NOMO-1 treated with DMSO at 0.1 percent for 48 hours (cell line): Measurements from ENCODE around the gene PIP5K1B.
"Not testable (repeated sequence)": the region's sequence is repeated elsewhere in the genome, so short reads cannot be mapped to it uniquely, and the experiment has no call there.

Source experiments
- DNase-seq: peaks from one replicate; lab custom pipeline; 2025; ENCODE audit not compliant: unreplicated experiment; lab: John Stamatoyannopoulos, UW

The PIP5K1B gene

DNA sequence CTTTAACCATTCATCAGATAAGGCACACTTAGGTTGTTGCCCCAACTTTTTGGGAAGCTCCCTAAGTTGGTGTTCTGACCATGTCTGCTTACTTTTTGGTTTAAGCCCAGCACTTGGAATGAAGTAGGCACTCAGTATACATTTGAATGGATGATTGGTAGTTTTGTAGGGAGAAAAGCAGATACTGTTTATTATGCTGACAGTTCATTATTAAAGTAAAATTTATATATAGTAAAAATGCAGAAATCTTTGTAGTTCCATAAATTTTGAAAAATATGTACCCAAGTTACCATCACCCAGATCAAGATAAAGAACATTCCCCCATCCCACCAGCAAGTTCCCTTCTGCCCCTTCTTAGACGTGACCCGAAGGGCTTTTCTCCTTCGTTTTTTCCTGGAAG, 273.5 kb downstream of the PIP5K1B start:
- no peak for DNase-seq

DNA sequence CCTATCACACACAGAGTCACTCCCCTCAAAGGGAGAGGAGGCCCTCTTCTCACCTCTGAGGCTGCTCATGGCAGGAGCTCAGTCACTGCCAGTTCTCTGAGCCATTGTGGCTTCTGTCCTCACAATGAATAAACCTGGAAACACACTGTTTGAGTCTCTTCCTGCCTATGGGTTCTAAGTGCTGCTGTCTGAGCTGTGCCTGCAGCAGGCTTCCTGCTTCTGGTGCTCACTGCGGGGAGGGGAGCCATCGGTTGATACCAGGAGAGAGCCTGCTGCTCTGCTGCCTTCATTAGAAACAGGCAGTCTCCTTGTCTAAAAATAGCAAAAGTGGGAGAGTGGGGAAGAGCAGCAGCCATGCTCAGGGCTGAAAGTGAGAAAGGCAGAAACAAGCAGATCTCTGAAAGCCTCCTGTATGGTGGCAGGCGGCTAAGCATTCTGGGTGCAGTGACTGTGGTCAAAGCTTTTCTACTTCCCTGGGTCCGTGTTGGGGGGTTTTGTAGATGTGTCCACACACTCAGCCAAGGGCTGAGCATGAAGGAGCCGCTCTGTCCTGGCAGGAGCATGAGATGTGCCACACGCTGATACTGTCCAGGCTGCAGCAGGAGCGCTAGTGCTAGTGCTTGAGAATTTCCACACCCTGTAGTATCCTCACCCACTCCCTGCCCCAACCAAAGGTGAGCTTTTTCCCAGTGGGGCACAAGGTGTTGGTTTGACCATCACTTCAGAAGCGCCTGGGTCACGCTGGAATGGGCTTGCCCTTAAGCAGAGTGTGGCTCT, 274.7 kb downstream of the PIP5K1B start:
- DNase-seq: no peak

DNA sequence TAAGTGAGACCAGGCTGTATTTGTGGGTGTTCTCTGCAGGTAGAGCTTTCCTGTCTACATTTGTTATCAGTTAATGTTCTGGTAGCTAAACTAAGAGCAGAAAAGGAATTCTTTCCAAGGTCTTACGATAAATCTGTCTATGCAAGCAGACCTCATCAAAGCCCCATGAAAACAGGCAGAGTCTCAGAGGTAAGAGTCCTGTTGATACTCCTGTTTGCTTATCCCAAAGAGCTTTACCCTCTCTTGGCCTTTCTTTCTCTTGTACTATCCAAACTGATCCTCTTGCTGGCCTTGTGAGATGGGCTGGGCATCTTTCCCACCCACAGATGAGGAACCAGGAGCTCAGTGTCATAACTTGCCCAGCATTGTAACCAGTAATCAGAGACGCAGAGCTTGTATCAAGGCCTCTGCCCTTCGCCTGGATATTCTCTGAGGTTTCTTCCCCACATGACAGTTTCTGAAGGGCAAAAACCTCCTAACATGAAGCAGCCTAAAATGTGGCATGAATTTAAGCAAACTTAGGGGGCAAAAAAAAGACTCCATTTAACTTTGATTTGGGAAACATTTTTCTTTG, 275.4 kb downstream of the PIP5K1B start:
- DNase-seq: no peak

DNA sequence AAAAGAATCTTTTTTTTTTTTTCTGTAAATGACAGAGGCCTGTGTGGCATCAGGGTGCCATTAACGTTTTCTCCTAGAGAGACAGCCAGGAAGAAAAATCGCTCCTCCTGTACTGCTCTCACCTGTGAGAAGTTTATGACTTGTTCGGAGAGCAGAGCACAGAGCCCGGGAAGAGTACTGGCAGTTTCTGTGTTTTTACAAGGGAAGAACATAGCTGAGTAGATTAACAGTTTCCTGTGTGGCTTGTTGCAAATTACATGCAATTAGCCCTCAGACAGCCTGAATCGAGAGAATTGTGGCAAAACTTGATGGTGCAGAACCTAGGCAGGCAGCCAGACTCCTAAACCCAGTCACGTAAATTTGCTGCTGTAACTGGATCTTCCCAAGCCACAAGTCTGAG, 276.7 kb downstream of the PIP5K1B start:
- DNase-seq: peak; percentile 50

DNA sequence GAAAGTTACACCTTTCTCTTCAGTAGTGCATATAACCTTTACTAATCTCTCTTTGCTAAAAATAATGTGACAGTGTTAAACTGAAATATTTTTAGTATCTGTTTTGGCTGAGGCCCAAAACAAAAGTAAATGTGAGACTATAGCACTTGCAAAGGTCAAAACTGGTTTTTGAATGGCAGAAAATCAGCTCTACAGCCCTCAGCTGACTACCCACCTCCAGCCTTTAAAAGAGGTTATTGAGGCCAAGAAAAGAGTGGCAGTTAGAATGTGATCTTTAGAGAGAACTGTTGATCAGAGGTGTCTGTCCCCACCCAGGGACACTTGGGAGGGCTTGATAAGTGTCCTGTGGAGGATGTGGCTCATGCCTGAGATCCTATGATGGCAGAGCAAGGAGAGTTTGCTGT, 278.0 kb downstream of the PIP5K1B start:
- DNase-seq: no peak

DNA sequence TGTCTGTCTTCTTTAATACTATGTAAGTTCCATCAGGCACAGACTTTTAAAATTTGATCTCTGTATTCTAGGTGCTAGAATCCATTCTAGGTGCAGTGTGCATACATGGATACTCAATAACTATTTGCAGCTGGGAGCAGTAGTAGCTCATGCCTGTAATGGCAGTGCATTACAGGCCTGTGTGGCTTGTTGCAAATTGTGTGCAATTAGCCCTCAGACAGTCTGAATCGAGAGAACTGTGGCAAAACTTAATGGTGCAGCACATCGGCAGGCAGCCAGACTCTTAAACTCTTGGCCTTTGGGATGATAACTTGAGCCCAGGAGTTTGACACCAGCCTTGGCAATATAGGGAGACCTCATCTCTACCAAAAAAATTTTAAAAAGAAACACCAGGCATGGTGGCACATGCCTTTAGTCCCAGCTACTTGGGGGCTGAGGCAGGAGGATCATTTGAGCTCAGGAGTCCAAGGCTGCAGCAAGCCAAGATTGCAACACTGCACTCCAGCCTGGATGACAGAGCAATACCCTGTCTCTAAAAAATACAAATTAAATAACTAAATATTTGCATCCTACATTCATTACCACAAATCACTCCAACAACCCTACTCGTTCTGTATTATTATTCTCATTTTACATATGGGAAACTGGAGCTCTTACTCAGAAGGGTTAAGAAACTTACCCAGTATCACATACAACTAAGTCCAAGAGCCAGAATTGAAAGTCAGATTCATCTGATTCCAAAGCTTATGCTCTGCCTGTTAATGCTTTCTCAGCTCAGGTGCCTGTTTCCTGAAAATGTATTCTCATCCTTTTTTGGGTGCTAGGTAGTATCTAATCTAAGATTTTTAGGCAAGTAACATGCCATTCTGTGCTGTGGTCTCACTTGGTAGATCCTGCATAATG, 278.7 kb downstream of the PIP5K1B start:
- no peak for DNase-seq

DNA sequence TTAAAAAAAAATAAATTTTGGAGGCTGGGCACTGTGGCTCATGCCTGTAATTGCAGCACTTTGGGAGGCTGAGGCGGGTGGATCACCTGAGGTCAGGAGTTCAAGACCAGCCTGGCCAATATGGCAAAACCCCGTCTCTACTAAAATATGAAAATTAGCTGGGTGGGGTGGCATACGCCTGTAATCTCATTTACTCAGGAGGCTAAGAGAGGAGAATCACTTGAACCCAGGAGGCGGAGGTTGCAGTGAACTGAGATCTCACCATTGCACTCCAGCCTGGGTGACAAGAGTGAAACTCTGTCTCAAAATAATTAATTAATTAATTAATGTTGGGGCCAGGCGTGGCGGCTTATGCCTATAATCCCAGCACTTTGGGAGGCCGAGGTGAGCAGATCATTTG, 281.9 kb downstream of the PIP5K1B start:
- DNase-seq: not testable (repeated sequence)

DNA sequence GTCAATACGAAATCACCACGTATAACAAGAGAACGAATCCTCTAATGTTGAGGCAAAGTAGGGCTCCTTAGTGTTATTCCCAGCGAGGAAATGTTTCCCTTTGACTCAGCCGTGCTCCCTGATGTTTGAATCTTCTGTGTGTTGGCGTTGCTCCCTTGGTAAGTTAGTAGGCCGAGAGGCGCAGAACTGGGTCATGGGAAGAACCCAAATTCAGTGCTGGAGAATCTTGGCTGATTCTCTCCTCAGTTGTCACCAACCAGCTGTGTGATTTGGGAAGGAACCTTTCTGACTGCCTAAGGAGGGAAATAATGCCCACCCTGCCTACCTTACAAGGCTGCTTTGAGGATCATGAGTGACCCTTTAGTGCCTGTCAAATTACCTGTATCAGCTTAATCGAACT, 286.4 kb downstream of the PIP5K1B start:
- no peak for DNase-seq

DNA sequence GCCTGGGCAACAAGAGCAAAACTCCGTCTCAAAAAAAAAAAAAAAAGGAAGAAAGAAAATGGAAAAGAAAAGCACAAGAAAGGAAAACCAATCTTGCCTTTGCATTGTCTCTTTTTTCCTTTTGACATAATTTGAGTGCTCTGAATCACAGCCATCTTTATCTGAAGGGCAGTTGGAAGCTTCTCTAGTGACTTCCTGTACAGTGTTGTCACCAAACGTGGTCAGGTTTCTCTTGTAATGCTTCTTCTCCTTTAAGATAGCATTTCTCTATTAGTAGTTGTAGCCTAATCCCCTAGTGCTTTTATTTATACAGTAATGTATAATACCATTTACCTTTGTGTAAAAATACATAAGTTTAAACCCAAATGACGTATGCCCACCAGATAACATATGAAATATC, 290.7 kb downstream of the PIP5K1B start:
- peak; percentile 50 for DNase-seq

DNA sequence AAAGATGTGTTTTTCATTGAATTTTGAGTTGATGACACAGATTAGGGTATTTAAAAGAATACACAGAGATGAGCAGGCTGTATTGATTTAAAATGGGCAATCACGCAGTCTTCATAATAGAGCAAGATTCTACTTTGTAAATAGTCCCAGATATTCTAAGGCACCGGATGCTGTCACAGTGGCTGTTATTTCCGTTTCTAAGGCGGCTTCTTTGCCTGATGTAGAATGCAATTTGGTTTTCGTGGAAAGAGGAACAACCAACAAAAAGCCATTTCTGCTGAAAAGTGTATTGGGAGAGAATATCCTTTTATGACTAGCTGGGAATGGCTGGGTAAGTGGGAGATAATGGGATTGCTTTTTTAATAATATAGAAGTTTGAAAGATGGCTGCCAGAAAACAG, 291.4 kb downstream of the PIP5K1B start:
- DNase-seq: peak; percentile 15

DNA sequence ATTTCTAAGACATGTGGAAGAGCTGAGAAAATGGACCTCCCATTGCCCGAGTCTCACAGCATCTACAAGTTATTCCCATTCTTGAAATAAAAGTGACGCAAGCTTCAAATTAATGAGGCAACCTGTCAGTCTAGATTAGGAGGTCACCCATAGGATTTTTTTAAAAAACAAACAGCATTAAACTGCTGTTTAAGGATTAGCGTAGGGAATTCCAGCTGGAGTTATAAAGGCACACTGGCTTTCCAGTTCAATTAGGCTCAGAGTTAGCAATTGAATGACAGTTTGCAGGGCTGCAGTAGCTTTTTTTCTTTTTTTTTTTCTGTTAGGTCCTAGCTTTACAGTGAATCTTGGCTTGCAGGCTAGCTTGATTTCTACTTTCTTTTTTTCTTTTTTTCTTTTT, 292.6 kb downstream of the PIP5K1B start:
- DNase-seq: no peak

DNA sequence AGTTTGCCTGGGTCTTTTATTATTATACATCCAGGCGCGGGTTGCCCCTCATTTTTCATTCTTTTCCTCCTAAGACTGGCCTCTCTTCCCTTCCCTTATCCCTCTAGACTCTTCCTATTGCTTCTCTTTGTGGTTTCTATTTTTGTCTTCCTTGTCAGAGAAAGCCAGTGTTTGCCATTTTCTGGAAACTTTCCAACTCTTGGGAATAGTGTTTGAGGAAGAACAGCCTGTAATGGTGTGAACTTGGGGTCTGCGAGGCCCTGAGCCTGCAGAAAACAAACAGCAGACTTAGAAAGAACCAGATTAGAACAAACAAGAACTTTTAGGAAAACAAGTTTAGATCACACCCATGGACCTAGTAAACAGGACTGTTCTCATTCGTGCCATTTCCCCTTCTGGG, 293.3 kb downstream of the PIP5K1B start:
- DNase-seq: no peak

DNA sequence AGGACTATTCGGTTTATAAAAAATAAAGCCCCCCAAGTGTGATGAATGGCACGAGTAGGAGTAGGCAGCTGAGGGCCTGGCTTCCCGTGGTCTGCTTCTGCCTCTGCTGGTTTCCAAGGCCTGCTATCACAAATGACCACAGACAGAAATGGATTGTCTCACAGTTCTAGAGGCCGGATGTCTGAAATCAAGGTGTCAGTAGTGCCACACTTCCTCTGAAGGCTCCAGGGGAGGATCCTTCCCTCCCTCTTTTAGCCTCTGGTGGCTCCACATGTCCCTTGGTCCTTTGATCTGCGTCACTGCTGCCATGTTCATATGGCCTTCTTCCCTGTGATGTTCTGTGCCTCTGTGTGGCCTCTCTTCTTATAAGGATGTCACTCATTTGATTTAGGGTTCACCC, 293.8 kb downstream of the PIP5K1B start:
- no peak for DNase-seq

DNA sequence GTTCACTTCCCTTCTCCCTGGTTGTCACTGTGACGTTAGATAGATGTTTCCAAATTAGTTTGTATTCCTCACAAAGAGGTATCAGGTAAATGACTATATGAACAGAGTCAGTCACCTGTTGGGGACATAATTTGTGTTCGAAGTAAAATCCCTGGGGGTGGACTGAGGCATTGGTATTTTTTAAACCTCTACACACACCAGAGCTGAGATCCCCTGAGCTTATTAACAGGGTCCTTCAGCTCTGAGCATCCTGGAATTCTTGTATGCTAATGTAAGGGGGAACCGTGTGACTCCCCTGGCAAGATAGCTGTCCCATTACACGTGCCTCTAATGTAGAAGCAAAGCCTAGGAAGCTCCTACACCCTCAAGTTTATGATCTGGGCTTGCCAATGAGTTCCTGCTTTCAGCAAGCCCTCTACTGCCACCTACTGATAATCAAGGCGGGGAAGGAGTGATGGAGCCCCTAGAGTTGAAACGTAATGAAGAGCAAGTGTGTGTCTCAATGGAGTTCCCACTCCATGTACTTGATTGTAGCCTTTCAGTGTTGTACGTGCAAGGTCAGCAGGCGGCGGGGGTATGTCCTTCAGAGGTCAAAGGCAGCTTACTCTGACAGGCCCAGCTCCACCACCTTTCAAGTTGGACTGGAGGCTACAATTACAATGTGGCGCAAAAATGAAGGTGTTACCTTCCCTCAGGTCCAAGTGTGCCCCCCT, 294.5 kb downstream of the PIP5K1B start:
- DNase-seq: peak; percentile 58

DNA sequence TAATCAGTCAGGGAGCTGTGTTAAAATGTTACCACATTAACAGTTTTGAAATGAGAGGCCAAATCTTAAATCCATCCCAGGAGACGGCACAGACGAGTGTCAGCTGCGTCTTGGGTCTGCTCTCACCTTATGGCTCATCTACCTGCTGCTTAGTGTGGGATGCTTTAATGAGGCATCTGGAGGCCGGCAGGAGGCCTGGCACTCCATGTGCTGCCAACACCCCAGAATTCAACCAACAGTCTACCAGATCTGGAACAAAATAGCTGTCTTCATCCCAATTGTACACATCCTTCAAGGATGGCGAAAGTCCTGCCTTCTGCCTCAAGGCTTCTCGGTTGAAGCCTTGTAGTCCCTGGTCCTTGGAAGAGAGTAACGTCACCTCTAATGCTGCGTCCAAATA, 296.9 kb downstream of the PIP5K1B start:
- no peak for DNase-seq

DNA sequence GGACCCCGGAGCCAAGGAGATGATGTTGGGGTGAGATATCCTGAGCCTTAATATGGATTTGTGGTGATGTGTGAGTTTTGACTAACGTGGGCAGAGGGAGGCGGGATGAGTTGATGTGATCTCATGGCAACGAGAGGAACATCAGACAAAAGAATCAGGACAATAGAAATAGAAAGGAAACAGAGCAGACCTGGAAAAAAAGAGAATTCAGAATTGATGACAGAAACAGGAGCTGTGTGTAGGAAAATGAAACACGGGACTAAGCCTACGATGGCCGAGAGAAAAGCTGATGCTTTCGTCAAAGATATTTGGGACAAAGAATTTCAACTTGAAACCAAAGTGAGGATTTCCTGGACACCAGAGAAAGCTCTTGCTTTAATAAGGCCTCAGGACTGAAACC, 298.0 kb downstream of the PIP5K1B start:
- DNase-seq: no peak

DNA sequence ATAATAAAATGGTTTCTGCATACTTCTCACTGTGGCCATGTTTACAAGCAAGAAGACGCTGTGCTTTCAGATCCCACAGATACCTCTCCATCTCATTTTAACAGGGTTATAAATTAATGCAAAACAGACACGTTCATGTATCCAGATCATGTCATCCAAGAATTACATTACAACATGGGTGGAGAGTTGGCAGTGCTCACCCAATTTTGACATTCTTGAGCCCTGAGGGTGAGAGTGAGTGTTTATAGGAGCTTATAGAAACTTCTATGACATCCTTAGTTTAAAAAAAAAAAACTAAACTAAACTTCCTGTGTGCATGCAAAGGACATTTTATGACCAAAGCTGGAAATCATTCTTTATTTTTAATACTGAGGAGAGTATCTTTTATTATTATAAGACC, 299.8 kb downstream of the PIP5K1B start:
- DNase-seq: no peak

DNA sequence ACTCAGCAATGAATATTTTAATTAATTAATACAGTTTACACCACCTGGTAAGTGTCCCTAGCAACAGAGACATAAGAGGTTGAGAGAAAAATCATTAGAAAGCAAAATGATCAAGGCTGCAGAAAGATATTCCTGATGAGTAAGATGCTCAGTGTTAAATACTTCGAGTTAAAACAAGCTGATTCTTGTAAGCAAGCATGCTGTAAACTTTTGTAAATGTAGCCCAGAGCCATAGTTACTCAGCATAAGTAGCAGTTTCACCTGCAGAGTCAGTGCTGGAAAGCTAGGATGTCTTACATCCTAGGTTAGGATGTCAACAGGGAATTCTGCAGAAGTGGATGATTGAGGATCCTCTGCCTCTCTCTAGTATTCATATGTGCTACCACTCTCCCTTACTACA, 304.7 kb downstream of the PIP5K1B start:
- DNase-seq: no peak

DNA sequence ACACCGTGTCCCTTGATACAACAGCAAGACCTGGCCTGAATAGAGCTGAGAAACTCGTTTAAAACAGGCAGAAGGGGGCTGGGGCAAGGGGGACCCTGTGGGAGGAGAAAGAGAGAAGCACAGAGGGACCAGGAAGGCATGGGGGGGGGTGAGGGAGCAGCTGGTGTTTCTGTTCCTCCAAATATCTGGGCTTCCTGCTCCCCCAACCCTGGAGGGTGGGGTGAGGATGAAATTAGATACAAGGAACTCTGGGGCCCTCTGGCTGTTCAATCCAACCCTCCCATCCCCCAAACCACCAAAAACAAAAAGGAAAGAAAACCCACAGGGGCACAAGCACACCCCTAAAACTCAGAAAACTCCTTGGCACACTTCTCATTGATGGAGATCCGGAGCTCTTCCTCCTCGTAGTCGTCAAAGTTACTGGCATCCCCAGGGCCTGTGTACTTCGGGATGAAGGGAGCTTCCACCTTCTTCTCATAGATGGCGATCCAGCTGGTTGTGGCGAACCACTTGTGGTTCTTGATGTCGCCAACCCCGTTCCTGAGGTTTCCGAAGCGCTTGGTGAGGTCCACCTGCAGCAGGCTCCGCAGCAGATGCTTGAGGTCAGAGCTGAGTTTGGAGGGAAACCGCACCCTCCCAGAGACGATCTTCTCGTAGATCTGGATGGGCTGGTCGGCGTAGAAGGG, 307.8 kb downstream of the PIP5K1B start:
- DNase-seq: no peak

DNA sequence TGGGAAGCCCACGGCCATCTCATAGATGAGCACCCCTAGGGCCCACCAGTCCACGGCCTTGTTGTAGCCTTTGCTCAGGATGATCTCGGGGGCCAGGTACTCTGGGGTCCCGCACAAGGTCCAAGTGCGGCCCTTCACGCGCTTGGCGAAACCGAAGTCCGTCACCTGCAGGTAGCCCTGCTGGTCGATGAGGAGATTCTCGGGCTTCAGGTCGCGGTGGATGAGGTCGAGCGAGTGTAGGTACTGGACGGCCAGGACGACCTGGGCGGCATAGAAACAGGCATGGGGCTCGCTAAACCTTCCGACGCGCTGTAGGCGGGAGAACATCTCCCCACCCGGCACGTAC, 308.3 kb downstream of the PIP5K1B start:
- no peak for DNase-seq

DNA sequence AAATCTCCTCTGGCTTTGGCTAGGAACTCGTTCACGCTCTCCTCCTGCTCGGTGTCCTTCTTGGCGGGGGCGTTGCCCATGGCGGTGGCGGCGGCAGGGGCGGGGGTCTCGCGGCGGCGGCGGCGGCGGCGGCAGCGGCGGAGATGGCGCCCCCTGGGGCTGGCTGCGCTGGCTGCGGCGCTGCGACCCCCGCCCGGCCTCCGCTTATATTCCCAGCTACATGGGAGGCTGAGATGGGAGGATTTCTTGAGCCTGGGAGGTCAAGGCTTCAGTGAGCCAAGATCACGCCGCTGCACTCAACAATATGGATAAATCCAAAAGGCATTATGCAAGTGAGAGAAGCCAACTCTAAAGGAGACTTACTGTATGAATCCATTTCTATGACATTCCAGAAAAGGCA, 309.0 kb downstream of the PIP5K1B start, which contains the start of gene PRKACG:
Gene PRKACG (minus strand): TSS at position 101 of the 400 bp plus-strand sequence. CDS start 21 bp downstream, at position 80.
- no peak for DNase-seq
